BJ (cell line): ENCODE results near the gene TIMM17B. TPM values are rescaled to one million over a fixed set of nuclear protein-coding genes. Genes with fewer than 3 reads are reported as not detected.

Experiments
- CTCF ChIA-PET: fragments of 350-600 bp; formaldehyde crosslinking; extraction: SDS; loops from one replicate; lab custom pipeline; 2021; ENCODE audit warnings: antibody characterized with exemption, inconsistent platforms; lab: Yijun Ruan, JAX
- POLR2A ChIA-PET: fragments of 300-600 bp; sonication (Branson Sonifier 250); formaldehyde crosslinking; extraction: SDS; loops from one replicate; lab custom pipeline; 2021; ENCODE audit warnings: antibody characterized with exemption; lab: Charles Lee
- DNase-seq: peaks from one replicate; pipeline ENCODE4 v3.0.0-alpha.2; 2011; ENCODE audit warnings: low read depth
- H3K27me3 ChIP-seq: 2 replicates; pipeline ENCODE4 v1.6.0; 2011; ENCODE audit warnings: low read length; ENCODE audit not compliant: control insufficient read depth, insufficient read depth
- H3K36me3 ChIP-seq: 2 replicates; pipeline ENCODE4 v1.5.1; 2011; ENCODE audit warnings: low read length; ENCODE audit not compliant: control insufficient read depth, insufficient read depth
- H3K4me3 ChIP-seq: 2 replicates; pipeline ENCODE4 v1.5.1; 2011; ENCODE audit warnings: low read depth, mild to moderate bottlenecking, control low read depth, low read length
- CTCF ChIP-seq: IDR thresholded peaks from 2 replicates; pipeline ENCODE4 v1.5.1; 2011; ENCODE audit warnings: low read depth, mild to moderate bottlenecking, control low read depth, inconsistent platforms, low read length, moderate library complexity; ENCODE audit not compliant: insufficient read depth
- polyA plus RNA-seq: library from polyadenylated mRNA; depleted of rRNA; stranded (reverse); fragments of >200 nt; gene quantifications from 2 replicates; pipeline ENCODE4 v1.2.3, GENCODE V29; 2011

TIMM17B gene
- polyA plus RNA-seq, 1 experiment = 68.4 TPM

GRCh38 chrX:48939524-48940228, 42.1 kb upstream of the TIMM17B start:
- CTCF ChIA-PET = no interaction called here
- POLR2A ChIA-PET = no interaction called here
- H3K36me3 ChIP-seq = peaks cover 8% of the 10 kb centered on the region
- TF ChIP-seq CTCF = no peak
- no peaks in the 10 kb centered on the region for H3K27me3 ChIP-seq
- H3K4me3 ChIP-seq = no peak overlapping the region
- no peak for DNase-seq

- peaks cover 12% of the 10 kb centered on the region for H3K36me3 ChIP-seq
- H3K27me3 ChIP-seq = no peaks in the 10 kb centered on the region
- H3K4me3 ChIP-seq = no peak overlapping the region
- DNase-seq = no peak
- no peak for TF ChIP-seq CTCF
- POLR2A ChIA-PET = no interaction called here
- CTCF ChIA-PET = no interaction called here
Measured at GRCh38 chrX:48938721-48939425, 41.3 kb upstream of the TIMM17B start.

GRCh38 chrX:48937054-48937907, 39.7 kb upstream of the TIMM17B start:
- ChIA-PET CTCF (no interaction called here), POLR2A (no interaction called here)
- Histone ChIP-seq H3K4me3 (no peak overlapping the region), H3K27me3 (no peaks in the 10 kb centered on the region), H3K36me3 (peaks cover 13% of the 10 kb centered on the region)
- TF ChIP-seq CTCF = no peak
- no peak for DNase-seq

GRCh38 chrX:48936429-48937053, 39.0 kb upstream of the TIMM17B start:
- Histone ChIP-seq H3K27me3 (no peaks in the 10 kb centered on the region), H3K4me3 (no peak overlapping the region), H3K36me3 (peaks cover 13% of the 10 kb centered on the region)
- DNase-seq = no peak
- ChIA-PET POLR2A (no interaction called here), CTCF (interaction anchor here (0.6 to 1.0 kb wide), 2 partner anchors 9 to 10 kb away, joined by 3 to 4 read pairs; no protein-coding TSS in a partner anchor)
- TF ChIP-seq CTCF = no peak
